IPS DF 6.9 (cell line): ENCODE measurements around the gene ADGRD1.

Source experiments
- DNase-seq: peaks from one replicate; pipeline ENCODE4 v3.0.0-alpha.2; 2013; ENCODE audit warnings: low read depth, low spot score
- H3K27ac ChIP-seq: one replicate; pipeline ENCODE4 v1.5.1; 2013; ENCODE audit warnings: low read length, control low read depth
- H3K27me3 ChIP-seq: 2 replicates; pipeline ENCODE4 v1.6.1; 2013; ENCODE audit warnings: mild to moderate bottlenecking, low read length; ENCODE audit not compliant: control insufficient read depth, insufficient read depth
- H3K36me3 ChIP-seq: 2 replicates; pipeline ENCODE4 v1.6.1; 2013; ENCODE audit warnings: low read length; ENCODE audit not compliant: control insufficient read depth, insufficient read depth
- H3K4me1 ChIP-seq: 2 replicates; pipeline ENCODE4 v1.6.1; 2013; ENCODE audit warnings: low read length; ENCODE audit not compliant: control insufficient read depth, insufficient read depth
- H3K4me3 ChIP-seq: 2 replicates; pipeline ENCODE4 v1.5.1; 2013; ENCODE audit warnings: mild to moderate bottlenecking, low read length
- H3K9me3 ChIP-seq: 2 replicates; pipeline ENCODE4 v1.6.1; 2013; ENCODE audit warnings: low read length, inconsistent platforms; ENCODE audit not compliant: control insufficient read depth, insufficient read depth
- WGBS: extraction: QIAGEN DNeasy Blood & Tissue Kit; methylation state at CpG from one replicate; pipeline ENCODE4 v1.1.7; 2013; ENCODE audit warnings: mixed read lengths, missing lambda C conversion rate; ENCODE audit not compliant: insufficient read length, insufficient coverage; 5-methylcytosine and 5-hydroxymethylcytosine counted together

Gene ADGRD1

DNA sequence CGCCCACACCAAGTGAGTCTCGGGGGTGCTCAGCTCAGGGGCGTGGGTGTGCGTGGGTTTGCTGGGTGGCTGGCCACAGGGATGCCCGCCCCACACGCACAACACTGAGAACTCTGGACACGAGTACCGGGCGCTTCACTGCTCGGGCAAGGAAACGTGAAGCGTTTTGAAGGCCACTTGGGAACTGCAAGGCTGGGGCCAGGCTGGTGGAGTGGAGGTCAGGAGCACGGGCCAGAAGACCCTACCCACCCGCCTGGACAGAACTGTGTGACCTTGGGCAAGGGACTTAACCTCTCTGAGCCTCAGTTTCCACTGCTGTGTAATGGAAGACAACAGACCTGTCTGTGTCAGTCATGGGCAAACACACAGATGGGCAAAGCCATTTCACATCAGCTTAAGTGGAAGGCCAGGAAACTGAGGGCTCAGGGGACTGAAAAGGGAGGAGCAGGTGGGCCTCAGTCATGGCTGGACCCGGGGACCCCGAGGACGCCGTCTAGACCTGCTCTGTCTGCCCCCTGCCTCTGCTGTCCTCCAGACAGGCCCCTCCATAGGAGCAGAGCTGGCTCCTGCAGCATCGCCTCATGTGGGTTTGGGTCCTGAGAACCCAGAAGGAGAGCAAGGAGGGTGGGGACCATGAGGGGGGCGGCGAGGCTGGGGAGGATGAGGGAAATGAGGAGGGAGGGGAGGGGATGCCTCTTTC, 52.5 kb downstream of the ADGRD1 start:
- H3K4me1 ChIP-seq, result no peaks in the 10 kb centered on the region; the same call in 1 of the 2 replicates
- no peaks in the 10 kb centered on the region; the same call in 1 of the 2 replicates for H3K36me3 ChIP-seq
- H3K27me3 ChIP-seq, result no peaks in the 10 kb centered on the region
- no CpG with 5 or more reads among the region's 21 CpGs for WGBS
- no peak for DNase-seq
- H3K27ac ChIP-seq, result no peak overlapping the region
- H3K9me3 ChIP-seq, result no peaks in the 10 kb centered on the region
- H3K4me3 ChIP-seq, result no peak overlapping the region

DNA sequence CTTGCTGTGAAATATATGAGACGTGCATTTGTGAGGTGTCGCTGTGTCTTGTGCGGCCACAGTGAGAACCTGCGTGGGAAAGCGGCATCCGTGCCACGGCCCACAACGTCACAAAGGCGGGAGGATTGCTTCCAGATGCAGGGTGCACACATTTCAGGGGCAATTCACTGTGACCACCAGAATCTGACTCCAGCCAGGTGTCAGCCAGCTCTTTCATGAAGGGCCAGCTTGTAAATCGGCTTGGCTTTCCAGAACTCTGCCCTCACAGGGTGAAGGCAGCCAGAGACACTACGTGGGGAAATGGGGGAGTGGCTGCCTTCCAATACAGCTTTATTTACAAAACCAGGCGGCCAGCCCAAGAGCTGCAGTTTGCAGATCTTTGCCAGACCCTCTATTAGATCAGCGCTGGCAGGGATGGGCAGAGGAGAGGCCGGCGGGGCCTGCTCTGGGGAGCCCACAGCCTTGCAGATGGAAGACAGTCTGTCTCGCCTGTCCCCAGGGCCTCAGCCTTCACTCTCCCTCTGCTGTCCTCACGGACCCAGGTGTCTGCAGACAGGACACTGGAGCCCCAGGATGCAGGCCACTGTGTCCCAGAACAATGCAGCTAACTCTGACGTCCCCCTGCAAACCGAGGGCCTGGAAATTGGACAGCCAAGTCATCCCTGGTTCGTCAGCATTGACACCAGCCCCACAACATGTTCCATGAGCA, 53.5 kb downstream of the ADGRD1 start:
- Histone ChIP-seq H3K27ac (no peak overlapping the region), H3K27me3 (no peaks in the 10 kb centered on the region)

DNA sequence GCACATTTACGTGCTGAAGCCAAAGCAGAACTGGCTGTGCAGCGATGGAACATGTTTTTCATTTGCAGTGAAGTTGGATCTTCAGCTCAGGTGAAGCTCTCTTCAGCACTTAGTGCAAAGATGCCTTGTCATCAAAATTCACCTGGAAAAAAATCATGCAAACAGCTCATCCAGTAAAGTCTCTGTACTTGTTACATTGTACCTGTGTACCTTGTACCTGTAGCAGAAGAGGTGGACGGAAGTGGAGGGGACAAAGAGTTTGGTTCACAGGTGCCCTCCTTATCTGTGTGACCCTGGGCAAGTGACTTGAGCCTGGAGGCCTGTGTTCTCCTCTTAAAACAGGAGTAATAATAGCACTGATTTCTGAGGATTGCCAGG, 54.0 kb downstream of the ADGRD1 start:
- no peaks in the 10 kb centered on the region for H3K9me3 ChIP-seq
- no peaks in the 10 kb centered on the region; the same call in 1 of the 2 replicates for H3K4me1 ChIP-seq
- H3K27me3 ChIP-seq, result no peaks in the 10 kb centered on the region
- no peaks in the 10 kb centered on the region; the same call in 1 of the 2 replicates for H3K36me3 ChIP-seq
- H3K27ac ChIP-seq, result no peak overlapping the region
- no CpG with 5 or more reads among the region's 3 CpGs for WGBS
- H3K4me3 ChIP-seq, result no peak overlapping the region
- no peak for DNase-seq

More for the DNA sequence above, 53.5 kb downstream of the ADGRD1 start:
- Histone ChIP-seq H3K9me3 (no peaks in the 10 kb centered on the region), H3K36me3 (no peaks in the 10 kb centered on the region; the same call in 1 of the 2 replicates), H3K4me3 (no peak overlapping the region), H3K4me1 (no peaks in the 10 kb centered on the region; the same call in 1 of the 2 replicates)
- DNase-seq, result no peak
- WGBS, result no CpG with 5 or more reads among the region's 20 CpGs

DNA sequence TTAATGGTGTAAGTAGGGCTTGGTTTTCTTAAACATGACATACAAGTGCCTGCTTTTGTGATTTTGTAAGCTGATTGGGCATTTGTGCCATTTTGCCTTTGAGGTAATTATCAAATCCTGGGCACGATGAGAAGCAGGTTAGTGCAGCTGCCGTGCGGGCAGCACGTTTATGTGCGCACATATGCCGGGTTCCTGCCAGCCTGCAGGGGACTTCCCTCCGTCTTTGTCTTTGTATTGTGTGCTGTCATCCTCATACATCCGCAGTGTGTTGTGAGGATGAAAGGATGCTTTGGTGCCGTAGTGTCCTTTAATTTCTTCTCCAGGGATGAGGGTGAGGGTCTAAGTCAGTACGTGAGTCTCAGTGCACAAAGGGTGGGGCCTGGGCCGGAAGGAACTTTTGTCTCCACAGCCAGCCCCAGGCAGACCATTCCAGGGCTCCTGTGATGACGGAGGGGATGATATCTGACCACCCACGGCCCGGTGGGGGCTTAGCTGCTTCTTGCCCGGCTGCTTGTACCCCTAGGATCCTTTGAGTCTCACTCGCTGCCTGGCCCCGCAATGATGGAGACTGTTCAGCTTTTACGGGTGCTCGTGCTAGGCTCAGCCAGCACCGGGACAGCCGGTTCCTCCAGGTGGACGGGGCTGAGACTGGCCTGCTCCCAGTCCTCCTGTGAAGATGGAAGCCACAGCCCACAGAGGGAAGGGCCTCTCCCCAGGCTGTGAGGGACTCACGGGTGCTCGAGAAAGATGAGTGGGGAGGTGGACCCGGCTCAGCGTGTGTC, 54.6 kb downstream of the ADGRD1 start:
- Histone ChIP-seq H3K9me3 (no peaks in the 10 kb centered on the region), H3K4me3 (no peak overlapping the region), H3K27ac (no peak overlapping the region), H3K4me1 (no peaks in the 10 kb centered on the region; the same call in 1 of the 2 replicates), H3K36me3 (no peaks in the 10 kb centered on the region; the same call in 1 of the 2 replicates), H3K27me3 (no peaks in the 10 kb centered on the region)
- DNase-seq, result no peak
- WGBS, result no CpG with 5 or more reads among the region's 26 CpGs

DNA sequence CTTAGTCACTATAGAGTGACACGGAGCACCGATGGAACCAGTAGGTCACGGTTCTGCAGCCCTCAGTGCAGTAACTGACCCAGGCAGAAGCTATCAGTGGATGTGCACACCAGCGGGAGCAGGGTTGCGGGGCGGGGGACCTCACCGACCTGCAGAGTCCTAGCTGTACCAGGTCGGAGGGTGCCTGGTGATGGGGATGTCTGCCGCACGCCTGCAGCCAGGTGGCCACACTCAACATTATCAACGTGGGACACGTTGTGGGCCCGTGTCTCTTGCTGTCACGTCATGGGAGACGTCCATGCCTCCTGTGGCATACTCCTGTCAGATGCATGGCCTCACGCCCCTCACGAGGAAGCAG, 55.2 kb downstream of the ADGRD1 start:
- Histone ChIP-seq H3K4me3 (no peak overlapping the region), H3K27ac (no peak overlapping the region), H3K27me3 (no peaks in the 10 kb centered on the region), H3K9me3 (no peaks in the 10 kb centered on the region), H3K36me3 (no peaks in the 10 kb centered on the region; the same call in 1 of the 2 replicates), H3K4me1 (no peaks in the 10 kb centered on the region; the same call in 1 of the 2 replicates)
- WGBS, result no CpG with 5 or more reads among the region's 17 CpGs
- DNase-seq, result no peak

DNA sequence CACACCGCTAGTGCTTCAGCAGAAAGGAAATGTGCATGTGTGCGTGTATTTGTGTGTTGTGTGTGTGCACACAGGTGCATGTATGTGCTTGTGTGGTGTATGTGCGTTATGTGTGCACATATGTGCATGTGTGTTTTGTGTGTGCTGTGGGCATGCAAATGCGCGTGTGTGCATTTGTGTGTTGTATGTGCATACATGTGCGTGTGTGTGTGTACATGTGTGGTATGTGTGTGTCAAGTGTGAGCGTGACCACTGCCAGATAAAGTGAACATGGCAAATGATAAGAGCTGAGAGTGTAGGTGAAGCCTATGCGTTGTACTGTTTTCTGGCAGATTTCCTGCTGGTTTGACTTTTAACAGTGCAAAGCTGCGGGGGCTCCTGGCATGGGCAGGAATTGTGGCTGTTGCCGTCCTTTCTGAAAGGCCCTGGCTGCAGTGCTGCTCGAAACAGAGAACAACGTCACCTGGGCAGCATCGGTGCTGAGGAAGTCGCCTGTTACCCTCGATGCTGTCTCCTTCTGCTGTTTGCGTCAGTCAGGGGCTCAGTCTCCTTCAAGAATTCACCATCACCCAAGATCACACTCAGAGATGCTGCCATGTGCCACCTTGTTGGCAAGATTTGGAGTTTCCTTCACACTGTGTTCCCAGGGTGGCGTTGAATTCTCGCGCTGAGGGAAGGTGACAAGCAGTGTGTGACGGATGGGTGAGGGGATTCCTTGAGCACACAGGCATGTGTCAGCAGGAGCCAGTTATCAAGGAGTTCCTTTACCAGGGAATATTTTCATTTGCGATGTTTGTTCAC, 56.1 kb downstream of the ADGRD1 start:
- no peaks in the 10 kb centered on the region for H3K27me3 ChIP-seq
- H3K9me3 ChIP-seq, result no peaks in the 10 kb centered on the region
- H3K4me1 ChIP-seq, result no peaks in the 10 kb centered on the region; the same call in 1 of the 2 replicates
- no peaks in the 10 kb centered on the region; the same call in 1 of the 2 replicates for H3K36me3 ChIP-seq
- WGBS, result no CpG with 5 or more reads among the region's 21 CpGs
- DNase-seq, result no peak
- H3K27ac ChIP-seq, result no peak overlapping the region
- no peak overlapping the region for H3K4me3 ChIP-seq

DNA sequence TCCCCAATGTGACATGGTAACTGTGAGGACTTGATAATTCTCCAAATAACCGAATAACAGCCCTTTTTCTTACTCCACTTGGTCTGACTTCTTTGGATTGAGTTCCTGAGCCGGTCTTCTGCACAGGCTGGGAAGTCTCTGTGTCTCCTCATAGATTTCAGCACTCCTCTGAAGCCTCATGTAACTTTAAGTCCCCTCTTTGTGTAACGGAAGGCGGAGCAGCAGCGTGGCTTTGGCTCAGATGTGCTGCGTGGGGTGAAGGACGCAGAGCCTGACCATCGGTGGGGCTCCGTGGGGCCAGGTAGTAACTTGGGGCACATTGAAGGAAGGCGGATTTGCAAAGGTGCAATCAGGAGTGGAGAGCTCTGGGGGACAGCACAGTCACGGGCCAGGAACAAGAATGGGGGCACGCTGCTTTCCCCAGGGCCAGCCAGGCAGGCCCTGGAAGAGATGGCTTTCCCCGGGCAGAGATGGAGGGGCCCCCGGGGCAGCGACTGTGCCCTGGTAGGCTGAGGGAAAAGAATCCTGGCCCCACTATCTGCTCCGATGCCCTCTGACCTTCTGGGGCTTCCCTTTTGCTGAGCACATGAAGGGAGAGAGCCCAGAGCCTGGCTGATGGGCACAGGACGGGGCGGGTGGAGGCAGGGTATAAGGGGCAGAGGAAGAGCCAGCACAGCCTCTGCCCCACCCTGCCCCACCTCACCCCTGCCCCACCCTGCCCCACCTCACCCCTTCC, 56.9 kb downstream of the ADGRD1 start:
- H3K4me1 ChIP-seq, result no peaks in the 10 kb centered on the region; the same call in 1 of the 2 replicates
- no peaks in the 10 kb centered on the region for H3K27me3 ChIP-seq
- no peak overlapping the region for H3K4me3 ChIP-seq
- no peaks in the 10 kb centered on the region for H3K9me3 ChIP-seq
- no peak for DNase-seq
- H3K36me3 ChIP-seq, result no peaks in the 10 kb centered on the region; the same call in 1 of the 2 replicates
- H3K27ac ChIP-seq, result no peak overlapping the region
- no CpG with 5 or more reads among the region's 18 CpGs for WGBS

DNA sequence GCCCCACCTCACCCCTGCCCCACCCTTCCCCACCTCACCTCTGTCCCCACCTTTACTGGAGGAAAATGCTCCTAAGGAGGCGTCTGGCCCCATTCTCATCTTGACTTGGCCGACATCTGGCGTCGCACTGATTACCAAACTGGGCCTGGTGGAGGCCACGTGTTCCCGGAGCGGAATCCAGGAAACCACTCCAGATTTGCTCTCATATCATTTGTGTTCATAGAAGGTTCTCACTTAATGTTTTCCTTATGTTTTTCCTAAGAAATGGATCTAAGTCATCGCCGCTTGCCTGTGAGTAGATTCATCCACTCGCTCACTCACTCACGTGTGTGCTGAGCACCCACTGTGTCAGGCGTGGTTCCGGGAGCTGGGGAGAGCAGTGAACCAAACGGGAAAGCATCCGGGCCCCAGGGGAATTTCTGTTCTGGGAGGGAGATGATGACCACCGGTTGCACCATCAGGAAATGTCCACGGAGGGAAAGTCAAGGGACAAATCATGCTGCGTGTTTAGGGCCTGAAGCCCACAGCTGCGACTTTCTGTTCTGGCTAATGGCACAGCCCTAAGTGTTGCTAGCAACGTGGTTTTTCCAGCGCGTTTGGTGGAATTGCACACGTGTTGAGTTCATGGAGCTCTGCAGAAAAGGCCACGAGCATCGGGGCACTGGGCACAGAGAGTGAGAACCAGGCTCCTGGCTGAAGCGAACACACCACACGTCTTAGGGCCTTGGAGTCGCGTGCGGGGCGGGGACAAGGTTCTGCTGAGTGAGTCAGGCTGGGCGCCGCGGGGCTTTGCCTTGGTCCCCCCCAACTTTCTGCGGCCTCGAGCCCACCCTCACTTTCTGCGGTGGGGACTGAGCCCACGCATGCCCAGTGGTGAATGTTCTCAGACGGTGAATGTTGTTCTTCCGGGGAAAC, 57.7 kb downstream of the ADGRD1 start:
- DNase-seq, result no peak
- no peaks in the 10 kb centered on the region for H3K27me3 ChIP-seq
- H3K9me3 ChIP-seq, result no peaks in the 10 kb centered on the region
- no peaks in the 10 kb centered on the region for H3K4me1 ChIP-seq
- H3K27ac ChIP-seq, result no peak overlapping the region
- no peaks in the 10 kb centered on the region; the same call in 1 of the 2 replicates for H3K36me3 ChIP-seq
- H3K4me3 ChIP-seq, result no peak overlapping the region
- no CpG with 5 or more reads among the region's 40 CpGs for WGBS
